COLO668 (cell line): Measurements from ENCODE around the gene C3.
A peak's percentile ranks its signal among the peaks of the same experiment; 100 is the strongest.

Experiments
- DNase-seq: peaks from one replicate; lab custom pipeline; 2025; ENCODE audit not compliant: unreplicated experiment; lab: John Stamatoyannopoulos, UW

Gene C3

GRCh38 chr19:6731822-6732221, 11.4 kb upstream of the C3 start:
- no peak for DNase-seq

GRCh38 chr19:6730941-6731670, 10.7 kb upstream of the C3 start:
- DNase-seq: no peak

- DNase-seq: peak; percentile 16
These were observed 9.8 kb upstream of the C3 start for GRCh38 chr19:6730153-6730804.

- DNase-seq: no peak
These were observed 9.2 kb upstream of the C3 start for GRCh38 chr19:6729573-6730152.

- DNase-seq: no peak
These were observed 7.9 kb upstream of the C3 start for GRCh38 chr19:6728346-6728745.

- no peak for DNase-seq
These were observed 5.2 kb upstream of the C3 start for GRCh38 chr19:6725513-6726231.

- DNase-seq: no peak
These were observed 4.4 kb upstream of the C3 start for GRCh38 chr19:6724631-6725492.

GRCh38 chr19:6723738-6724137, 3.3 kb upstream of the C3 start:
- no peak for DNase-seq

GRCh38 chr19:6723108-6723618, 2.7 kb upstream of the C3 start:
- no peak for DNase-seq

- DNase-seq: no peak
These were observed 1.3 kb upstream of the C3 start for GRCh38 chr19:6721773-6722172.

- DNase-seq: no peak
These were observed 656 bp upstream of the C3 start for GRCh38 chr19:6721138-6721474.

GRCh38 chr19:6719992-6720368, 470 bp downstream of the C3 start:
- DNase-seq: no peak

GRCh38 chr19:6719540-6719861, 949 bp downstream of the C3 start:
- DNase-seq: no peak

GRCh38 chr19:6718741-6719539, 1.5 kb downstream of the C3 start:
- DNase-seq: no peak

GRCh38 chr19:6718111-6718740, 2.2 kb downstream of the C3 start:
- no peak for DNase-seq

- DNase-seq: no peak
These were observed 2.9 kb downstream of the C3 start for GRCh38 chr19:6717441-6717971.

GRCh38 chr19:6717036-6717435, 3.4 kb downstream of the C3 start:
- DNase-seq: no peak

- DNase-seq: no peak
These were observed 3.9 kb downstream of the C3 start for GRCh38 chr19:6716610-6716970.

- DNase-seq: no peak
These were observed 5.5 kb downstream of the C3 start for GRCh38 chr19:6714749-6715555.
